Keratinocyte (primary cell): ENCODE measurements around the gene HIVEP2. TPM values are rescaled to one million over a fixed set of nuclear protein-coding genes. Genes with fewer than 3 reads are reported as not detected.
A peak's percentile ranks its signal among the peaks of the same experiment; 100 is the strongest.

Experiments used
- DNase-seq: peaks from one replicate; pipeline ENCODE4 v3.0.0-alpha.2; 2011; ENCODE audit warnings: low read depth, missing footprints, low spot score
- FAIRE-seq: peaks from 2 replicates; lab custom pipeline; 2011; peaks lifted over from hg19 to GRCh38; lab: Jason Lieb, UNC
- H2AFZ ChIP-seq: 2 replicates; pipeline ENCODE4 v1.6.0; 2012; ENCODE audit warnings: low read length, control low read depth, inconsistent platforms; ENCODE audit not compliant: control insufficient read depth
- H3K27ac ChIP-seq: 2 replicates; pipeline ENCODE4 v1.5.1; 2011; ENCODE audit warnings: low read length; ENCODE audit not compliant: control insufficient read depth, insufficient read depth
- H3K27me3 ChIP-seq: 3 replicates; pipeline ENCODE4 v1.6.0; 2011; ENCODE audit warnings: low read length; ENCODE audit not compliant: control insufficient read depth, insufficient read depth; ENCODE audit errors: extremely low read depth
- H3K36me3 ChIP-seq, 2 experiments: 2 replicates in 1 of 2; 3 replicates in 1 of 2; pipeline ENCODE4 v1.5.1; 2011; ENCODE audit warnings: low read length in 2 of 2, mild to moderate bottlenecking in 1 of 2; ENCODE audit not compliant: control insufficient read depth in 2 of 2, insufficient read depth in 2 of 2; ENCODE audit errors: extremely low read depth in 1 of 2
- H3K4me1 ChIP-seq: 3 replicates; pipeline ENCODE4 v1.5.1; 2011; ENCODE audit warnings: low read length; ENCODE audit not compliant: control insufficient read depth, insufficient read depth; ENCODE audit errors: extremely low read depth
- H3K4me2 ChIP-seq: 3 replicates; pipeline ENCODE4 v1.6.0; 2011; ENCODE audit warnings: low read depth, low read length; ENCODE audit not compliant: control insufficient read depth, insufficient read depth; ENCODE audit errors: extremely low read depth
- H3K4me3 ChIP-seq, 3 experiments: fragments of 200-600 bp in 1 of 3; sonication (generic) in 1 of 3; 2 replicates in 2 of 3; 3 replicates in 1 of 3; pipeline ENCODE4 v1.5.1; 2011 to 2016; ENCODE audit warnings: low read length in 3 of 3, mild to moderate bottlenecking in 3 of 3, control low read depth in 2 of 3, inconsistent platforms in 1 of 3, low read depth in 1 of 3, mixed read lengths in 1 of 3, mixed run types in 1 of 3, moderate library complexity in 1 of 3; ENCODE audit not compliant: control insufficient read depth in 2 of 3, insufficient read depth in 2 of 3; ENCODE audit errors: extremely low read depth in 1 of 3
- H3K79me2 ChIP-seq: 2 replicates; pipeline ENCODE4 v1.6.0; 2012; ENCODE audit warnings: low read length; ENCODE audit not compliant: control insufficient read depth, insufficient read depth
- H3K9ac ChIP-seq: 3 replicates; pipeline ENCODE4 v1.6.0; 2011; ENCODE audit warnings: low read length; ENCODE audit not compliant: control insufficient read depth, insufficient read depth; ENCODE audit errors: extremely low read depth
- H3K9me1 ChIP-seq: 3 replicates; pipeline ENCODE4 v1.6.0; 2011; ENCODE audit warnings: low read length; ENCODE audit not compliant: control insufficient read depth, insufficient read depth; ENCODE audit errors: extremely low read depth
- H3K9me3 ChIP-seq: 2 replicates; pipeline ENCODE4 v1.5.1; 2012; ENCODE audit warnings: low read depth, low read length; ENCODE audit not compliant: control insufficient read depth
- H4K20me1 ChIP-seq: 3 replicates; pipeline ENCODE4 v1.6.0; 2011; ENCODE audit warnings: low read length; ENCODE audit not compliant: control insufficient read depth, insufficient read depth; ENCODE audit errors: extremely low read depth
- CTCF ChIP-seq, 3 experiments: IDR thresholded peaks in 1 of 3; conservative IDR thresholded peaks in 1 of 3; optimal IDR thresholded peaks in 1 of 3; 2 replicates in 2 of 3; 3 replicates in 1 of 3; pipeline versions ENCODE3 to v1.5.1; 2011; ENCODE audit warnings: low read length in 3 of 3, mild to moderate bottlenecking in 3 of 3, moderate library complexity in 2 of 3, control low read depth in 1 of 3, inconsistent platforms in 1 of 3; ENCODE audit not compliant: insufficient read depth in 2 of 3; ENCODE audit errors: extremely low read depth in 1 of 3
- EZH2 ChIP-seq: IDR thresholded peaks from one replicate; pipeline ENCODE4 v1.6.1; 2012; ENCODE audit warnings: inconsistent platforms, mild to moderate bottlenecking, low read length, moderate library complexity
- dilution Hi-C: fragments of 300-500 bp; cut with MboI; formaldehyde crosslinking; loops from one replicate; pipeline ENCODE4 v1.7.0; 2020; ENCODE audit warnings: low sequenced_read_pairs; ENCODE audit not compliant: extremely low pct_ligation_motif_present
- polyA plus RNA-seq, 5 experiments: library from polyadenylated mRNA; depleted of rRNA in 3 of 5; stranded (reverse) in 3 of 5; stranded (forward) in 1 of 5; unstranded in 1 of 5; fragments of >200 nt; gene quantifications; 1 replicate in 1 of 5; 2 replicates in 3 of 5; 3 replicates in 1 of 5; pipeline versions ENCODE4 v1.2.1 to v1.2.3, GENCODE V29; 2011 to 2012; ENCODE audit warnings: missing spikeins in 2 of 5, low read depth in 1 of 5, low replicate concordance in 1 of 5

HIVEP2 gene
- polyA plus RNA-seq, 1 donor (not counting 4 experiments of a cell fraction or from before 2014, with no cell fraction given): 8.9 TPM

- H3K4me2 ChIP-seq: peak overlapping the region; percentile 95
- peak overlapping the region; percentile 69 to 90 (median 89) for H3K4me3 ChIP-seq
- no peaks in the 10 kb centered on the region for H3K27me3 ChIP-seq
- dilution Hi-C loops: no loop called here
- H3K36me3 ChIP-seq: no peaks in the 10 kb centered on the region
- peaks cover 27% of the 10 kb centered on the region for H3K4me1 ChIP-seq
- H3K9ac ChIP-seq: peak overlapping the region; percentile 100
- TF ChIP-seq EZH2: no peak
- no peak for TF ChIP-seq CTCF (optimal IDR thresholded peaks at IDR 0.05 in 1 of 3, IDR thresholded peaks at IDR 0.05 in 1 of 3, conservative IDR thresholded peaks at IDR 0.05 in 1 of 3; ENCODE audit: extremely low read depth in 1 of 3, insufficient read depth in 2 of 3, low read length in 3 of 3)
- H3K79me2 ChIP-seq: peaks cover 39% of the 10 kb centered on the region
- no peaks in the 10 kb centered on the region for H4K20me1 ChIP-seq
- FAIRE-seq (peak; percentile 52), DNase-seq (peak; percentile 67)
- peak overlapping the region; percentile 67 for H2AFZ ChIP-seq
- no peaks in the 10 kb centered on the region for H3K9me3 ChIP-seq
- peak overlapping the region; percentile 99 for H3K27ac ChIP-seq
- no peaks in the 10 kb centered on the region for H3K9me1 ChIP-seq
Measured at GRCh38 chr6:142946181-142946923, 1.4 kb upstream of the HIVEP2 start.

- peak overlapping the region; percentile 58 for H3K4me2 ChIP-seq
- peak overlapping the region; percentile 99 for H3K27ac ChIP-seq
- H3K79me2 ChIP-seq: peaks cover 46% of the 10 kb centered on the region
- no peaks in the 10 kb centered on the region for H4K20me1 ChIP-seq
- DNase-seq (no peak), FAIRE-seq (no peak)
- dilution Hi-C loops: no loop called here
- H3K9me1 ChIP-seq: no peaks in the 10 kb centered on the region
- H3K9ac ChIP-seq: peak overlapping the region; percentile 100
- no peaks in the 10 kb centered on the region for H3K36me3 ChIP-seq
- H3K27me3 ChIP-seq: no peaks in the 10 kb centered on the region
- peaks cover 29% of the 10 kb centered on the region for H3K4me1 ChIP-seq
- peak overlapping the region; percentile 69 to 90 (median 89) for H3K4me3 ChIP-seq
- TF ChIP-seq EZH2 (no peak), CTCF (optimal IDR thresholded peaks at IDR 0.05 in 1 of 3, IDR thresholded peaks at IDR 0.05 in 1 of 3, conservative IDR thresholded peaks at IDR 0.05 in 1 of 3; ENCODE audit: extremely low read depth in 1 of 3, insufficient read depth in 2 of 3, low read length in 3 of 3) (no peak)
- H2AFZ ChIP-seq: peak overlapping the region; percentile 50
- no peaks in the 10 kb centered on the region for H3K9me3 ChIP-seq
Measured at GRCh38 chr6:142945446-142946180, 637 bp upstream of the HIVEP2 start.
